Stimulated activated naive CD8-positive, alpha-beta T cell treated with anti-CD3 and anti-CD28 coated beads, Interleukin-15, Interleukin-2, amounts not matched to agents 100 U/mL and 50 U/mL, for 24 hours (primary cell): ENCODE measurements around the gene ARHGAP40.
"Not testable (repeated sequence)": the region's sequence is repeated elsewhere in the genome, so short reads cannot be mapped to it uniquely, and the experiment has no call there.

Source experiments
- ATAC-seq: fragments of 150-1000 bp; cut with Tn5 transposase; one replicate; pipeline ENCODE4 v1.10.0; 2021
- DNase-seq: peaks from one replicate; pipeline ENCODE4 v3.0.0; 2021

The ARHGAP40 gene

DNA sequence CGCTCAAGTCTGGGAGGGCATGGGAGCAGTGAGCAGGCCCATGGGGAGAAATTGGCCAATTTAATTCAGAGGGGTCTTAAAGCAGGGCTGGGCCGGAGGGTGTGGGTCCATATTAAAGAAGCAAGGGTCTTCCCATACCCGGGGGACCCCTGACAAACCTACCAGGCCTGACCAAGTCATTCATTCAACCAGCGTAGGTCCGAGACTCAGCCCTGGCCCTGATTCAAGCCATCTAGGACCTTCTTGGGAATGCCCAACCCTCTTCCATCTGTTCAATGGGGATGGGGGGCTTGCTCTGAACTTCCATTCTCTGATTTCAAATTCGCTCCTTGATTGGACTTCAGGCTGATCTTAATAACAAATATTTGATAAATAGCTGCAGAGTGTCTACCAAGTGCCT, 13.3 kb upstream of the ARHGAP40 start:
- DNase-seq (no peak), ATAC-seq (no peak)

DNA sequence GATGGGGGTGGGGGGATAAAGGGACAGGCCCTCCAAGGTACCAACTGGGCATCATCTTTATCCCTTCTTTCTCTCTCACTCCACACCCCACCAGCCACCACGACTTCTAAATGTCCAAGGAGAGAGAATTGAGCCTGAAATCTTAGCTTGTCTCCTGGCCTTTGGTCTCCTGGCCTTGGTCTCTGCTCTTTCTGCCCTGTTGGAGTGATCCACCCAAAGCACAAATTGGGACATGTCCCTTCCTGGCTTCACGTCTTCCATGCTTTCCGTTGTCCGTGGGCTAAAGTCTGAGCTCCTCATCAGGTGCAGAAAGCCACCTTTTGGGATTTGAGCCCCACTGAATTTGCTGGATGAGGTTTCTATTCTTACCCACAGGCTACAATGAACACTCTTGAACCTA, 12.3 kb upstream of the ARHGAP40 start:
- DNase-seq (no peak), ATAC-seq (no peak)

DNA sequence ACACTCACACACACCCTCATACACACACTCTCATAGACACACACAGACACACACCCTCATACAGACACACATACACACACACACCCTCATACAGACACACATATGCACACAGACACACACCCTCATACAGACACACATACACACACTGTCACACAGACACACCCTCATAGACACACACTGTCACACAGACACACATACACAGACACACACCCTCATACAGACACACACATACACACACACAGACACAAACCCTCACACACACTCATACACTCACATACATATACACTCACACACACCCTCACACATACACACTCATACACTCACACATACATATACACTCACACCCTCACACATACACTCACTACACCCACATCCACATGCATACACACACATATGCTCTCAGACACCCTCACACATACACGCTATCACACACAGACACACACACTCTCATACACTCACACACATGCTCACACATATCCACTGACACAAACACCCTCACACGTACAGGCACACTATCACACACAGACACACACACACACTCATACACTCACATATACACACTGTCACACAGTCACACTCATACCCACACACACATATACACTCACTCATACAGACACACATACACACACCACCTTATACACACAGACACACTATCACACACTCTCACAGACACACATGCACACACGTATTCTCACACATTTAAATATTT, 11.5 kb upstream of the ARHGAP40 start:
- DNase-seq: no peak
- no peak for ATAC-seq

DNA sequence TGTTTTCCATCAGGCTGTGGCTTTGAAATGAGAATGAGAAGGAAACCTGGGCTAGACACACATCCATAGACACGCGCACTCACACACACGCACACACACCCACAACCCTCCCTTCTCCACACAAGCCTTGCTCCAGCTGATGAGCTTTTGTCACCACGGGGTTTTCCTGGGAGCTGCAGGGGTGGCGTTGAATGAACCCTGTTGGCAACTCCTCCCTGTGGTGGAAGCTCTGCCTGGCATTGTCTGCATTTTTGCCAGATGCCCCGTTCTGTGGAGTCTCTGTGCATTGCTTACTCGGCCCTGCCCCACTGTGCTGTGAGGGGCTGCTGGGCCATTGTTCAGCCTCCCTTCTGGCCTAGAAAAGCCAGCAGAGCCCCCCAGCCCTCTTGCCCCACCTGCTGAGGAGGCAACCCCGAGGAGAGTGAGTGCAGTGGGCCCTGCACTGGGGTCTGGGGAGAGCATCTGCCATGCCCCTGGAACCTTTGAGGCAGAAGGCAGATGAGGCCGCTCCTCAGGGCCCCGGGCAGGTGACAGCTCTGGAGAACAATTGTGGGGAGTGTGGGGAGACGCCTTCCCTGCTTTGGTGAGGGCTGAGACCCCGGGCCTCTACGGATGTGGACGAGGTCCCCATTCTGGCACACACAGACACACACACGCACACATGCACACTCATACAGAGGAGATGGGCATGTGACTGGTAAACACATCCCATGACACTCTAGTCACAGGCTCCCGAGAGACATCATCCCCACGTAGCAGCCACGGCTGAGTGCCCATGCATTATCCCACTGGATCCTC, 10.7 kb upstream of the ARHGAP40 start:
- DNase-seq: no peak
- no peak for ATAC-seq

DNA sequence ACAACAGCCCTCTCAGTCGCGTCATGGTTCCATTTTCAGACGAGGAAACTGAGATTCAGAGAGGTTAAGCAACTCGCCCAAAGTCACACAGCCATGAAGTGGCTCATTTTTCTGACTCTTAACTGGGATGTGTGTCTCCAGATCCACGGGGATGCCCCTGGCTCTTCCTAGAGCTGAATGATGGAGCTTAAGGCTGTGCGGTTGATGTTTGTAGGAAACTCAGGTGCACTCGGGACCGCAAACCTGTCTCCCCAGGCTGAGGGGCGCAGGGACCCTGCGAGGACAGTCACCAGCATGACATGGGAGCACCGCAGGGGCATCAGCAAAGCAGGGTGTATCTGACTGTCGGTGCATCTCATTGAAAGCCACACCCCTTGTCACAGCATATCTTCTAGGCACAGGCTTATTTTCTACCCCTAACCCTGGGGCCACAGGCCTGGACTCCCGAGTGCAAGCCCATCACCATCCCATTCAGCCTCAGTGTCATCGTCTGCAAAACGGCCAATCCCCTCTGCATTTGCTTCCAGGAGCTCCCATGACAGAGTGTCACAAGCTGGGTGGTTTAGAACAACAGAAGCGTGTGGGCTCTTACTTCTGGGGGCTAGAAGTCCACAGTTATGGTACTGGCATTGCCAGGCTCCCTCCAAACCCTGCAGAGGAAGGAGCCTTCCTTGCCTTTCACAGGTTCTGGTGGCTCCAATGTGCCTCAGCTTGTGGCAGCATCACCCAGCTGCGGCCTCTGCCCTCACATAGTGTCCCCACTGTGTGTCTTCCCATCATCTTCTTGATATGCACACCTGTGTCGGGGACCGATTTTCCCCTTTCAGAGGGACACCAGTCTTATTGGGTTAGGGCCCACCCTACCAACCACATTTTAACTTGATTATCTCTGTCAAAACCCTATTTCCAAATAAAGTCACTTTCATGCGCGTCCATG, 9.9 kb upstream of the ARHGAP40 start:
- ATAC-seq (no peak), DNase-seq (no peak)

DNA sequence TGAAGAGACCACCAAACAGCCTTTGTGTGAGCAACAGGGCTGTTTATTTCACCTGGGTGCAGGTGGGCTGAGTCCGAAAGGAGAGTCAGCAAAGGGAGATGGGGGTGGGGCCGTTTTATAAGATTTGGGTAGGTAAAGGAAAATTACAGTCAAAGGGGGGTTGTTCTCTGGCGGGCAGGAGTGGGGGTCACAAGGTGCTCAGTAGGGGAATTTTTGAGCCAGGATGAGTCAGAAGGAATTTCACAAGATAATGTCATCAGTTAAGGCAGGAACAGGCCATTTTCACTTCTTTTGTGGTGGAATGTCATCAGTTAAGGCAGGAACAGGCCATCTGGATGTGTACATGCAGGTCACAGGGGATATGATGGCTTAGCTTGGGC, 9.2 kb upstream of the ARHGAP40 start:
- not testable (repeated sequence) for DNase-seq

DNA sequence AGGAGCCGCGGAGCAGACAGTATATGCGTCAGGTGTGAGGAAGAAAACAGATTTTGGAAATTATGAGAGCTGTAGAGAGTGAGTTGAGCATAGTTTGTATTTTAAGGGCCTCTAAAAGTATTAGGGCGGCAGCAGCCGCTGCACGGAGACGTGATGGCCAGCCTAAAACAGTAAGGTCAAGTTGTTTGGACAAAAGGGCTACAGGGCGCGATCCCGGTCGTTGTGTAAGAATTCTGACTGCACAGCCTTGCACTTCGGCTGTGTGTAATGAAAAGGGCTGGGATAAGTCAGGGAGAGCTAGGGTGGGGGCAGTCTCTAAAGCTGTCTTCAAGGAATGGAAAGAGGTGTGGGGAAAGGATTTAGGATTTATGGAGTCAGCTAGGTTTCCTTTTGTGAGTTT, 7.3 kb upstream of the ARHGAP40 start:
- ATAC-seq, DNase-seq: not testable (repeated sequence)

More for the DNA sequence above, 9.2 kb upstream of the ARHGAP40 start:
- ATAC-seq: not testable (repeated sequence)

DNA sequence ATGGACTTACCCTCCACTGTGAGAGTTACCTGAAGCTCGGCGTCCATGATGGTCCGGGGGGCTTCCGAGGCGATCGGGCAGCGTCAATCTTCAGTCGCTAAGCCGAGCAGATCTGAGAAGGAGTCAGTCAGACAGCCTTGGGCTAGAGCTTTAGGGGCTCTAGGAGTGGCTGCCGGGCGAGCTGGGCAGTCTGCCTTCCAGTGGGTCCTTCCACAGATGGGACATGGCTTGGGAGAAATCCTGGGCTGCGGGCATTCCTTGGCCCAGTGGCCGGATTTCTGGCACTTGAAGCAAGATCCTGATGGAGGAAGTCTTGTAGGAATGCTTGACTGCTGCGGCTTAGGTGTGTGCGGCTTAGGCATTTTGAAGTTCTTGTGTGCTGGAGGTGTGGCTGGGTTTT, 5.7 kb upstream of the ARHGAP40 start:
- not testable (repeated sequence) for DNase-seq, ATAC-seq

DNA sequence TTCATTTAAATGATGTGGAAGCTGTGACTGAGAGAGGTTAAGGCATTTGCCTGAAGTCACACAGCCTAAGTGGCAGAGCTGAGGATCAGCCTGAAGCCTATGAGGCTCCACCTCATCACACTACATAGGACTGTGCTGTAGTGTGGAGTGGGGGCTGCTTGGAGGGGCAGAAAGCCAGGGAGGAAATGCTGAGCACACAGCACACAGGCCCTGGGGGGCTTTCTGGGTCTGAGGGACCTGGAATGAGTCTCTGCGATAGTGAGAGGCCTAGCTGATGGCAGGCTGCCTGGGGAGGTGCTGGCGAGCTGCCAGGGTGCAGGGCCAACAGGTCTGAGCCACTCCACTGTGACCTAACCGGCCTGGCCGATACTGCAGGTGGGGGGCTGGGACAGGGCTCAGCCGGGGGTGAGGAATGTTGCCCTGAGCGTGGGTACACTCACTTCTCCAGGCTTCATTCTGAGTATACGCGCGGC, 2.2 kb upstream of the ARHGAP40 start:
- DNase-seq: no peak
- ATAC-seq: no peak

DNA sequence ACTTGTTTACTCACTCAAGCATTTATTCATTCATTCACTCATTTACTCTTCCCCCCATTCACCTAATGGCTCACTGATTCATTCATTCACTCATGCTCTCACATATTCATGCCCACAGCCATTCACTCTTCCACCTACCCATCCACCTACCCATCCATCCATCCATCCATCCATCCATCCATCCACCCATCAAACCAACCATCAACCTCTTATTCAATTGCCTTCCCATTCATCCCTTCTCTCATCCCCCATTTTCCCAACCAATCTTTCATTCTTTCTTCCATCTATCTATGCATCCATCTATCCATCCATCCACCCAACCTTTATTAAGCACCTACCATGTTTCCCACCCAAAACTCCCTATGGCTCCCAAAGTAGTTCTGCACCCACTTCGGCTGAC, 1.6 kb upstream of the ARHGAP40 start:
- ATAC-seq: no peak
- no peak for DNase-seq

DNA sequence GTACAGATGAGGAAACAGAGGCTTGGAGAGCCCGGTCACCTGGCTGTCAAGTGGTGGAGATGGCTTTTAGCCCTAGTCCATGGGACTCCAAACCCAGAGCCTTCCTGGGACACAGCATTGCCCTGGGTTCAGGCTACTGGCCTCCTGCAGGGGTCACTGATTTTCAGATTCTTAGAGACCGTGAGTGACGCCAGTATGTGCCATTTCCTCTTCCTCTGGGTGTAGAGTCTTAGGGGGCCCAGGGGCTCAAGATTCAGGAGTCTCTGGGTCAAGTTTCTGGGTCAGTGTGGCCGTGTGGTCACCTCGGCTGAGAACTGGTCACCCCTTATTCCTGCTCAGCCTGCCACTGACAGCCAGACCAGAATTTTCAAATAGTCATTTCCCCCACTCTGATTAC, 574 bp downstream of the ARHGAP40 start:
- no peak for ATAC-seq
- no peak for DNase-seq

DNA sequence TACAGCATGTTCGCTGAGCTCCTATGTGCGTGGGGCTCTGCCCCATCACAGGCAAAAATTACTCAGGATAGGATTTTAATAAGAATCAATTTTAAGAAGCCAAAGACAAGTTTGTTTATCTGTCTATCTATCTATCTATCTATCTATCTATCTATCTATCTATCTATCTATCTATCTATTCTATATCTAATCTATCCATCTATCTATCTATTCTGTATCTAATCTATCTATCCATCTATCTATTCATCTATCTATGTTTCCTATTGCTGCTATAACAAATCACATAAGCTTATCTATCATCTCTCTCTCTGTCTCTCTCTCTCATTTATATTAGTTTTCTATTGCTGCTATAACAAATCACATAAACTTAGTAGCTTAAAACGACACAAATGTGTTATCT, 1.7 kb downstream of the ARHGAP40 start:
- ATAC-seq: no peak
- no peak for DNase-seq

DNA sequence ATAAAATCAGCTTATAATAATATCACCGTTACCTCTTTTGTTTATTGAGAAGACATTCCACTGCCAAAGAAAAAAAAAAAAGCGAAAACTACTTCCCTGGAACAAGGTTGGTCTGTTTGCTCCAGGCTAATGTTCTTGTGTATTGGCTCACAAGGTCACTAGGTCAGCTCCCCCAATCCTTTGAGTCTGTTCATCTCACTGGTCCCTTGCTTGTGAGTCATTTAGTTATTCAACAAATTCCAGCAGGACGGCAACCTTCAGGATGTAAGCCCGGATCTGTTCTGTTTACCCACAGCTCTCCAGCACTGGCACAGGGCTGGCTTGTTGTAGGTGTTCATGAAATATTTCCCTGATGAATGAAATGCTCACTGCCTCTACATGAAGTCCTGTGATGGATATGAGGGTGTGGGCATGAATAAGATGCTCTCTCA, 3.3 kb downstream of the ARHGAP40 start:
- DNase-seq: no peak

DNA sequence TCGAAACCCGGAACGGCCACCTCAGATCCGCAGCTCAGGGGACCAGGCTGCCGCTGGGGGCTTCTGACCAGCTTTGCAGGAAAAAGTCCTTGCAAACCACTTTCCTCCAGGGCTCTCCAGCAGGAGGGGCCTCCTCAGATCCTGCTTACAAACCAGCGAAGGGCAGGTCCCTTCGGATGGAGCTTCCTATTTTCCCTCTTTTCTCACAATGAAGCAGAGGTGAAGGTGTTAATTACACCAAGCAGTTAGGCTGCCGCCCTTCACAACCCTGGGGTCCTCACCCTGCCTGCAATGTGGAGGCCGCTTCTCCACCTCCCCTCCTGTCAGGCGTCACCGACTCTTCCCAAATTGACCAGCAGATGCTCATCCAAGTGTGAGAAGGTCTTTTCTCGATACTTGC, 5.7 kb downstream of the ARHGAP40 start:
- DNase-seq (no peak), ATAC-seq (no peak)

More for the DNA sequence above, 3.3 kb downstream of the ARHGAP40 start:
- no peak for ATAC-seq

DNA sequence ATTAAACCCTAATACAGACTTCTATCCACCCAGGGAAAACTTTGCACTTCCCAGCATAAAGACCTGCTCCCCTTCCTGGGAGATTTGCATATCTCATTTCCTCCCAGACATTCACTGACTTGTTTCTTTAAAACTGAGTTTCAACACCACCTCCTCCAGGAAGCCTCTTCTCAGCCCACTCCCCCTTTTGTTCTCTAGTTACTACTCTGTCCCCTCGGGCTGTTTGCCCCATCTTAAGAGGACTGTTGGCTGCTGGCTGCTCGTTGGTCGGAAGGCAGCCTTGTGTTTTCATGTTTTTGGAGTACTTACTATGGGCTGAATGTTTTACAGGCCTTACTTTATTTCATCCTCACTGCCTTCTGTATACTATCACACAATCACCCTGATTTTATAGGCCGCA, 6.6 kb downstream of the ARHGAP40 start:
- DNase-seq (no peak), ATAC-seq (no peak)

DNA sequence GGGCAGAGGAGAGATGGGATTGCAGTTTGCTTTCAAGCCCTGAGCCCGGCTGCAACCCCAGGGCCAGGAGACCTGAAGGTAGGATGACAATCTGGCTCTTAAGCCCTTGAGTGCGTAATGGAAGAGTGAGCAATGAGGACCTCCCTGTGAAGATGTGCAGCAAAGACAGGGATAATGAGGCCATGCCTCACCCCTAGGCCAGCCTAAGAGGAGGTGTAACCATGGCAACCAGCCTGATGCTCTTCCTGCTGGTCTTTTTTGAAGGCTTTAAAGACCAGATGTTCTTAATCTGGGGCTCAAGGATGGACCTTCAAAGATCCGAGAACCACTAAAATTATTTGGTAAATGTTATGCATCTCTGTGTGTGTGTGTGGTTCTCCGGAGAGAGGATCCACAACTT, 8.2 kb downstream of the ARHGAP40 start:
- ATAC-seq (no peak), DNase-seq (no peak)

DNA sequence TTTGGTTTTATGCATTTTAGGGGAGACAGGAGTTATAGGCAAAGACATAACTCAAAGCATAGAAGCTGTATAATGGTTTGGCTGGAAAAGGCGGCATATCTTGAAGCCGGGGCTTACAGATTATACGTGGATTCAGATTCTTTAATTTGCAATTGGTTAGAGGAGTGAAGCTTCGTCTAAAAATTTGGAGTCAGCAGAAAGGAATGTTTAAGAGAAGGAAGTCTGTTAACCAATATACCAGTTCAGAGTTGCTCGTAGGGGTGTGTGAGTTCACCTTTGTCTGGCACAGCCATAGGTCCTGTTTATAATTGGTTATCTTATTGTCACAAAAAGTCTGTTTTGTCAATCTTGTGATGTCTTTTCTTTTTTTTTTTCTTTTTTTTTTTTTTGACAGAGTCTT, 8.9 kb downstream of the ARHGAP40 start:
- DNase-seq (no peak), ATAC-seq (no peak)

DNA sequence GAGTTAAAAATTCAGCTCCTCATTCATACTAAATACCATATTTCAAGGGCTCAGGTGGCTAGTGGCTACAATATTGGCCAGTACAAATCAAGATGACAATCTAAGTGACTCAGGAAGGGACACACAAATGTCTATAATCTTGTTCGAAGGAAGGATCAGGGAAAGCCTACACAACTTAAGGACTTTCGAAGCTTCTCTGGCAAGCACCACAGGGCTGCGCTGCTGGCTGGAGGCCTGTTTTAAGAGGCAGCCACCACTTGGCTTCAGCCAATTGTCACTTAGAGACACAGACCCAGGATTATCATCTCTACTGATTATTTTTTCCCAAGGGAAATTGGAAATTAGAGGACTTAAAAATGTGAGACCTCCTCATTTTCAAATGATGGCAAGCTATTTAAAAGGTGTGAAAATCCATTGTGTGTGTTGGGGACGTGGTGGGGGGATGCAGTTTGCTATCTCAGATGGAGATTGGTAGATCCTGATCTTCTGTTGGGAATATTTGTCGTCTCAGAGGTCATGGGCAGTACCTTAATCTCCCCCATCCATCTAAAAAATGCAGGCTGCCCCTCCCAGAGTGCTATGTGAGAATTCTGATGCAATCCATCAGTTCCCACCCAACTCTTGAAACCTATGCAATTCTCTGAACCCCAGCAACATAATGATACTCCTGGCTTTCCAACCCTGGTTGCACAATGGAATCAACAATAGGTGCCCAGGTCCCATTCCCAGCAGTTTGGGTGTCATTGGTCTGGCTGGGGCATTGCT, 11.3 kb downstream of the ARHGAP40 start:
- ATAC-seq (no peak), DNase-seq (no peak)

DNA sequence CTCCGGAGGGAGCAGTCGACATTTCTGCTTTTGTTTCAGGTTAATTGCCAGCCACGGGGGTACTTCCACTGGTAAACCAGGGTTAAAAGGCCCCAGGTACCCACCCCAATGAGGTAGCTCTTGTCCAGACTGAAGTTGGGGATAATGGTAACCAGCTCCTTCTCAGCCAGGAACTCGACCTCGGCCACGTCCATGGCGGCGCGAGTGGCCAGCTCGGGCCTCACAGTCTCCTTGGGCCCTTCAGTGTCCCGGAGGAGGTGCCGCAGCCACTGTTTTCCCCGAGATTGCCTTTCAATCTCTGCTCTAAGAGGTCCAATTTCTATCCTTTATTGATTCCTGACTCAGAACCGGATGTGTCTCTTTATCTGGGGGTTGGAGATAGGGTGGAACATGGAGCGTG, 13.7 kb downstream of the ARHGAP40 start:
- ATAC-seq (no peak), DNase-seq (no peak)

DNA sequence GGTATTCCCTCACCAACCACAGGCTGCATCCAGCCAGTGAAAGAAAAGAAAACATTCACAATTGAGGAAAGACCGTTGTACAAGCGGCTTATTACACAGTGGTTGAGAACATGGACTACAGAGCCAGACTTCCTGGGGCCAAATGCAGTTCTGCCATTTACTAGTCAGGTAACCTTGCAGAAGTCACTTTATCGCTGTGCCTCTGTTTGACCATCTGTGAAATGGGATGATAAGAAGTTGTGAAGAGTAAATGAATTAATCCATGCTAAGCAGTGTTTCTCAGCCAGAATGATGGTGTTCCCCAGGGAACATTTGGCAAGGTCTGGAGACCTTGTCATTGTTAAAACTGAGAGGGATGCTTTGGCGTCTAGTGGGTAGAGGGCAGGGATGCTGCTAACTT, 14.8 kb downstream of the ARHGAP40 start:
- DNase-seq (no peak), ATAC-seq (no peak)

DNA sequence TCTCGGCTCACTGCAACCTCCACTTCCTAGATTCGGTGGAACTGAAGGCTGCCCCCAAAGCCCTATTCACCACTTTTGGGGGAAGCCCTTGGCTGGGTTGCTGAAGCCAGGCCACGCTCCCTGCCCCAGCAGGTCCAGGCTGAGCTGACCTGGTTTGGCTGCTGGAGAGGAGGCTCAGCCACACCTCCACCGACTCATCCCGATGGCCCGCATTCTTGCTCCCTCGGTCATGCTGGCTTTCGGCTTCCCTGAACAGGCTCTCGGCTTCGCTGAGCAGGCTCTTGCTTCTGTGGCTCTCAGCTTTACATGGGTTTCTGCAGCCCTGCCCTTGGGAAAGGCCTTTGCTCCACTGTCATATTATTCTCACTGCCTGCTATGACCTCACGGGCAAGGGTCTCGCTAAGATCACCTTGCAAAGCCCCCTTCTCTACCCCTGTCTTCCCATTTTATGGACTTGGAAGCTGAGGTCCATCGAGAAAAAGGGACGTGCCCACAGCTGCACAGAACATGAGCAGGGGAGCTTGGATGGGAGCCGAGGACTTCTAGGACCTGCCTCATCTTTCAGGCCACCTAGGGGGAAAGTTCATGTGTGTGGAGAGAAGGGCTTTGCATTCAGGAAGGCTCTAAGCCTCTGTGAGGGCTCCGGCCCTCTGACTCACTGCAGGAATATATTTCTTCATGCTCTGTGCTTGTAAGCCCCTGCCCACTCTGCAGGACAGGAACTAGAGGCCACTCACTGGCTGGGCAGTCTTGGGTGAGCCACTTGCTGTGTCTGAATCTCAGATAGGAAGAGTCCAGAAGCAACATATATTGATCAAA, 15.6 kb downstream of the ARHGAP40 start:
- ATAC-seq (no peak), DNase-seq (no peak)
